Left lobe of liver (tissue), 2 donors: Measurements from ENCODE around the gene BRD8. TPM values are rescaled to one million over a fixed set of nuclear protein-coding genes. Genes with fewer than 3 reads are reported as not detected.
"Not testable (repeated sequence)": the region's sequence is repeated elsewhere in the genome, so short reads cannot be mapped to it uniquely, and the experiment has no call there.

Experiments used
- ATAC-seq: fragments of 200-7000 bp; cut with Tn5 transposase; one replicate; pipeline ENCODE4 v1.9.1; 2020; ENCODE audit warnings: mild to moderate bottlenecking, moderate library complexity
- DNase-seq: peaks from one replicate; pipeline ENCODE4 v3.0.0-alpha.2; 2020; ENCODE audit warnings: low spot score
- total RNA-seq: library from RNA; stranded (reverse); gene quantifications from one replicate; pipeline ENCODE4 v1.2.1, GENCODE V29; 2021
- donor health status: DM: no; HTN: no; CAD: no; lungs with moderate emphysema.
- donor health status: DM: no; HTN: yes; CAD: no.

The BRD8 gene, protein sequence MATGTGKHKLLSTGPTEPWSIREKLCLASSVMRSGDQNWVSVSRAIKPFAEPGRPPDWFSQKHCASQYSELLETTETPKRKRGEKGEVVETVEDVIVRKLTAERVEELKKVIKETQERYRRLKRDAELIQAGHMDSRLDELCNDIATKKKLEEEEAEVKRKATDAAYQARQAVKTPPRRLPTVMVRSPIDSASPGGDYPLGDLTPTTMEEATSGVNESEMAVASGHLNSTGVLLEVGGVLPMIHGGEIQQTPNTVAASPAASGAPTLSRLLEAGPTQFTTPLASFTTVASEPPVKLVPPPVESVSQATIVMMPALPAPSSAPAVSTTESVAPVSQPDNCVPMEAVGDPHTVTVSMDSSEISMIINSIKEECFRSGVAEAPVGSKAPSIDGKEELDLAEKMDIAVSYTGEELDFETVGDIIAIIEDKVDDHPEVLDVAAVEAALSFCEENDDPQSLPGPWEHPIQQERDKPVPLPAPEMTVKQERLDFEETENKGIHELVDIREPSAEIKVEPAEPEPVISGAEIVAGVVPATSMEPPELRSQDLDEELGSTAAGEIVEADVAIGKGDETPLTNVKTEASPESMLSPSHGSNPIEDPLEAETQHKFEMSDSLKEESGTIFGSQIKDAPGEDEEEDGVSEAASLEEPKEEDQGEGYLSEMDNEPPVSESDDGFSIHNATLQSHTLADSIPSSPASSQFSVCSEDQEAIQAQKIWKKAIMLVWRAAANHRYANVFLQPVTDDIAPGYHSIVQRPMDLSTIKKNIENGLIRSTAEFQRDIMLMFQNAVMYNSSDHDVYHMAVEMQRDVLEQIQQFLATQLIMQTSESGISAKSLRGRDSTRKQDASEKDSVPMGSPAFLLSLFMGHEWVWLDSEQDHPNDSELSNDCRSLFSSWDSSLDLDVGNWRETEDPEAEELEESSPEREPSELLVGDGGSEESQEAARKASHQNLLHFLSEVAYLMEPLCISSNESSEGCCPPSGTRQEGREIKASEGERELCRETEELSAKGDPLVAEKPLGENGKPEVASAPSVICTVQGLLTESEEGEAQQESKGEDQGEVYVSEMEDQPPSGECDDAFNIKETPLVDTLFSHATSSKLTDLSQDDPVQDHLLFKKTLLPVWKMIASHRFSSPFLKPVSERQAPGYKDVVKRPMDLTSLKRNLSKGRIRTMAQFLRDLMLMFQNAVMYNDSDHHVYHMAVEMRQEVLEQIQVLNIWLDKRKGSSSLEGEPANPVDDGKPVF
- total RNA-seq: 19.3 TPM

DNA sequence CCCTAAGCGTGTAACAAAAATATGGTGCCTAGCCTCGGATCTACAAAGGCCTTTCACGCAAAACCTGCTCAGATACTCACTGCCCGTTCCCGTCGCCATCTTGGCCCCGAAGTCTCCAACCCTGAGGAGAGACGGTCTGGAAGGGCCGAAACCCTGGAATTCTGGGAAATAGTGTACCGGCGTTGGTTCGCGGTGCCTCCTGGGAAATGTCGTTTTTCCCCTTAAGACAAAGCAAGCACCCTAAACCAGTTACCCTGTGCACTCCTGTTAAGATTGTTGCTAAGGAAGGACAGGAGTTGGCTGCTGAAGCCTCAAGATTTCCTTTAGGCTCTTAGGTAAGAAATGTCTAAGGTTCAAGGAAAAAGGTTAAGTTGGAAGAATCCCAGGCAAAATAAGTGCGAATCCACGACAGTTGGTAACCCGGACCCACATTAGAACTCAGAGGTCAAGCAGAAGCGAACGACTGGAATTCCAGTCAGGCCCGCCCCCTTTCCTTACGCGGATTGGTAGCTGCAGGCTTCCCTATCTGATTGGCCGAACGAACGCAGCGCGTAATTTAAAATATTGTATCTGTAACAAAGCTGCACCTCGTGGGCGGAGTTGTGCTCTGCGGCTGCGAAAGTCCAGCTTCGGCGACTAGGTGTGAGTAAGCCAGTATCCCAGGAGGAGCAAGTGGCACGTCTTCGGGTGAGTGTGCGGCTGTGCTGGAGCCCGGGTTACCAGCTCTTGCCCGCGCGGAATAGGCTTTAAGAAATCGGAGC is at the start of gene BRD8, which contains the start of gene KIF20A:
TSS of gene BRD8 (minus strand) at position 115 of the 761 bp plus-strand sequence. CDS start at position 99, 16 bp downstream.
TSS of gene KIF20A (plus strand) at position 597 of the 761 bp plus-strand sequence. CDS start 569 bp downstream, outside the sequence.
- DNase-seq: peak; percentile 97
- peak; percentile 94 for ATAC-seq

GRCh38 chr5:138226910-138227309 is 48.5 kb upstream of the BRD8 start:
- ATAC-seq: no peak
- no peak for DNase-seq

DNA sequence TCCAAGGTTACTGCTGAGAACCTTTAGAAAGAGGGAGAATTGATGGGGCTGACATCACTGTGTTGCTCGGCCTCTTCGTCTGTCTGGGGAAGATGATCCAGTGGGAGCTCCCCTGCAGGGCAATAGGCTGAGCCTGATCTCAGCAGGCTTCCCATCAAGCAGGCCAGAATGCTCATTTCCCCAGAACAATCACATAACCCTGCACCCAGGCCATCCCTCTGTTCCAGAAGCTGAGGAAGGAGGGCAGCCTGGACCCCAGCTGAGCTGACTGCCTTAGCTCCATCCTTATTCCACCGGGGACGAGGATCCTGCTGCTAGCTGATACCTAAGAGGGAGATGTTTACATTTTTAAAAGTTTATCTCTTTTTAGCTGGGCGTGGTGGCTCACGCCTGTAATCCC is 46.3 kb upstream of the BRD8 start:
- DNase-seq: no peak
- ATAC-seq: no peak

GRCh38 chr5:138223532-138223931 is 45.1 kb upstream of the BRD8 start:
- DNase-seq (no peak), ATAC-seq (no peak)

DNA sequence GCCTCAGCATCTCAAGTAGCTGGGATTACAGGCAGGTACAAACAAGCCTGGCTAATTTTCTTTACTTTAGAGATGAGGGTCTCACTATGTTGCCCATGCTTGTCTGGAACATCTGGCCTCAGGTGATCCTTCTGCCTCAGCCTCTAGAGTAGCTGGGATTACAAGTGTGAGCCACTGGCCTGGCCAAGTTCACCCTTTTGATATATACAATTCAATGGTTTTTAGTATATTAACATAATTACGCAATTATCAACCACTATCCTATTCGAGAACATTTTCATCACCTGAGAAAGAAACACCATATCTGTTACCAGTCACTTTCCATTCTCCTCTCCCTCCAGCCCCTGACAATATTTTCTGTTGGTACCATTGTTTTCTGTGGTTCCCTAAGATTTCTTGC is 38.4 kb upstream of the BRD8 start:
- DNase-seq: no peak

GRCh38 chr5:138213161-138214029 is 35.0 kb upstream of the BRD8 start, which contains the start of gene CDC23:
CDC23 (minus strand) TSS chr5:138213323; CDS start chr5:138213312, 11 bp downstream.
- DNase-seq: peak; percentile 91

More for the DNA sequence above, 38.4 kb upstream of the BRD8 start:
- no peak for ATAC-seq

DNA sequence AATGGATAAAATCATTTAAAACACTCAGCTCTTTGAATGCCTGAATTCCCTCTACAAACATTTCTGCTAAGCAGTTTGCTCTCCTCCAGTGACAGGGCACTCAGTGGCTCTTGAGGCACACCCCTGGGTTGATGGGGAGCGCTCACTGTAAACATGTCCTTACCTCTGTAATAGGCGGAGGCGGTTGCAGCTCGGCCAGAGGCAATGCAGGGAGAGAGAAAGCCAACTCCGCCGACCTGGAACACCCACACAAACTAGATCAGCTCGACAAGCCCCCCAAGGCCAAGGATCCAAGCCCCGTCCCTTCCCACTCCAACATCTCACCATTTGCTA is 34.4 kb upstream of the BRD8 start:
- no peak for DNase-seq
- peak; percentile 47 for ATAC-seq

More at GRCh38 chr5:138213161-138214029, 35.0 kb upstream of the BRD8 start, which contains the start of gene CDC23:
- ATAC-seq: peak; percentile 99

DNA sequence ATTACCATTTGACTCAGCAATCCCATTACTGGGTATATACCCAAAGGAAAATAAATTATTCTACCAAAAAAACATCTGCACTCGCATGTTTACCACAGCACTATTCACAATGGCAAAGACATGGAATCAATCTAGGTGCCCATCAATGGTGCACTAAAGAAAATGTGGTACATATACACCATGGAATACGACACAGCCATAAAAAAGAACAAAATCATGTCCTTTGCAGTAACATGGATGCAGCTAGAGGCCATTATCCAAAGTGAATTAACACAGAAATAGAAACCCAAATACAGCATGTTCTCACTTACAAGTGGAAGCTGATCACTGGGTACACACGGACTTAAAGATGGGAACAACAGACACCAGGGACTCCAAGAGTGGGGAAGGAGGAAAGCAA is 32.6 kb upstream of the BRD8 start:
- DNase-seq: no peak

GRCh38 chr5:138193859-138194258 is 15.4 kb upstream of the BRD8 start:
- not testable (repeated sequence) for ATAC-seq, DNase-seq

More for the DNA sequence above, 32.6 kb upstream of the BRD8 start:
- ATAC-seq: no peak

- ATAC-seq: no peak
- no peak for DNase-seq
These were observed 14.4 kb upstream of the BRD8 start for GRCh38 chr5:138192826-138193225.

DNA sequence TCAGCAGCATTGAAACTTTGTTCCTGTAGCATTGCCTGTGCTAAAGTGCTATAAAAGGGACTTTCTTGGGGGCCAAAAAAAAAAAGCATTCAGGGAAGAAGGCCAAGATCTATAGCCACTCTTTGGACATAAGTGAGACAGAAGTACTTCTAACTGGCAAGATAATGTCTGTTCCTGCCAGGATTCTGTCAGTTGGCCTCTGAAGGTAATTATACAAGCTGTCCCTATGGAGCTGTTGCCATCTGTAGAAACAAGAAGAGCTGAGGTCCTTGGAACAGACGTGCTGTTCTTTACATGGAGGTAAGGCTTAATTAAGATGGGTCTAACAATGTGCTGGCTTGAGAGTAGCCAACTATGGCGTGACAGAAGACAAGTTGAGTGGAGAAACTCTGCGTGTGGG is 10.2 kb upstream of the BRD8 start:
- ATAC-seq (no peak), DNase-seq (no peak)

DNA sequence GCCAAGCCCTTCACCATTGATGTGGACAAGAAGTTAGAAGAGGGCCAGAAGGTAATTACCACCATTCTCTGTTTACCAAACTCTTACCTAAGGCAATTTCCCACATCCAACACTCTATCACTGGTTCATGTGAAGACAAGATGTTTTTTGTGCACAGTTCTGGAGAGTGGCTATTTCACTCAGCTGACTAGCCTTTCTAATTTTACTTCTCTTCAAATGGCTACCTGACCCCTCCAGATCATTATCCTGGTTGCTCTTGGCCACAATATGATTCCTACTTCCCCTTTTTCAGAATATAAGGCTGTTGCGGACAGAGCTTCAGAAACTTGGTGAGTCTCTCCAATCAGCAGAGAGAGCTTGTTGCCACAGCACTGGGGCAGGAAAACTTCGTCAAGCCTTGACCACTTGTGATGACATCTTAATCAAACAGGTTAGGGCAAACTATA is 7.6 kb upstream of the BRD8 start:
- DNase-seq (no peak), ATAC-seq (no peak)

- DNase-seq (no peak), ATAC-seq (no peak)
These were observed 4.4 kb upstream of the BRD8 start for GRCh38 chr5:138182808-138183207.

DNA sequence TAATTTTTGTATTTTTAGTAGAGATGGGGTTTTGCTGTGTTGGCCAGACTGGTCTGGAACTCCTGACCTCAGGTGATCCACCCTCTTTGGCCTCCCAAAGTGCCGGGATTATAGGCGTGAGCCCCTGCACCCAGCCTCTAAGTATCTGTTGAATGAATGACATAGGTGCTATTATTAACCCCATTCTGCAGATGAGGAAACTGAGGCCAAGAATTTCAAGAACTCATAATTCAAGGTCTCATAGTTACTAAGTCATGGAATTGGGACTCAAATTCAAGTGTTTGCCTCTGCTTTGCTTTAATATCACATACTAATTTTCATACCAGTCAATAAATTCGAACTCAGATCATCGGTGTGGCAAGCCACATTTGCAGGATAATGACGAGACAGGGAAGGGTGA is 2.4 kb upstream of the BRD8 start:
- DNase-seq: no peak
- no peak for ATAC-seq

GRCh38 chr5:138180183-138180782 is 1.9 kb upstream of the BRD8 start:
- DNase-seq (no peak), ATAC-seq (peak; percentile 20)

DNA sequence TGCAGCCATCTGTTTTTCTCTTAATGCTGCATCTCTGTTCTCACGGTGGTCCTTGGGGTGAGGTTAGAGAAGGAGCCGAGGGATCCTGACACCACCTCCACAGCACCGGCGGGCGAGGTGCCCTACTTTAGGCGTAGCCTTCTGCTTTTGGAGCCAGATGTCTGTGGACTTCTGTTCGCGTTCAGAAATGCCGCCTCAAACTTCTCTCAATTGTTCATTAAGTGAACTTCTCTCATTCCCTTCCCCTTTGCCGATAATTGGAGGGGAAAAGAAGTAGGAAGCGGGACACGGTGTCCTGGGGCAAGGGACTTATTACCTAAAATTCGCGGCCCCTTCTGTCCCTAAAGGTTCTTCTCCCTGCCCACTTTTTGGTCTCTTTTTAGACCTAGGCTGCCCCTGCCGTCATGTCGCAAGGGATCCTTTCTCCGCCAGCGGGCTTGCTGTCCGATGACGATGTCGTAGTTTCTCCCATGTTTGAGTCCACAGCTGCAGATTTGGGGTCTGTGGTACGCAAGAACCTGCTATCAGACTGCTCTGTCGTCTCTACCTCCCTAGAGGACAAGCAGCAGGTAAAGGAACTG is 937 bp upstream of the BRD8 start:
- DNase-seq (no peak), ATAC-seq (no peak)

DNA sequence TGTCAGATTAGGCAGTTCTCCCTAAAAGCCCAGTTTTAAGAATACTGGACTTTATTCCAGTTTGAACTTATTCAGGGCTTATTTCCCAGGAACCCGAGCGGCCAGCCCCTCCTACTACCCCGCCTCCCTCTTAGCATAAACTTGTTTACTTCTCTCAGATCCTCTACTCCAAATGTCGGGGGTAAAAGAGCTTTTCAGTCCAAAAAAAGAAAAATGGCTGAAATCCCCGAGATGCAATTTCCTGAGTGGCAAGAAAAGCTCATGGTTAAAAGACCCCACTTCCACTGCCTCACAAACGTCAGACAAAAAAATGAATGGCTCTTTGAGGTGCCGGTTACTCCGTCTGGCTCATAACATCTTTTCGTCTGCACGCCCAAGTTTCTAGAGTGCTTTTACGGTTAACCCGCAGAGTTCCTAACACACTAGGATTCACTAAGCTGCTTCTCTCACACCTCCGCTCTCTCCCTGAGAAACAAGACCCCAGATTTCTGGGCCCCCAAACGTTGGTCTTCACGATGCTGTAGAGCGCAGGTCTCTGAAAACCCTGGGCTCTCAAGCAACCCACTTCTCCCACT is 402 bp downstream of the BRD8 start:
- DNase-seq: peak; percentile 63
- peak; percentile 73 for ATAC-seq

DNA sequence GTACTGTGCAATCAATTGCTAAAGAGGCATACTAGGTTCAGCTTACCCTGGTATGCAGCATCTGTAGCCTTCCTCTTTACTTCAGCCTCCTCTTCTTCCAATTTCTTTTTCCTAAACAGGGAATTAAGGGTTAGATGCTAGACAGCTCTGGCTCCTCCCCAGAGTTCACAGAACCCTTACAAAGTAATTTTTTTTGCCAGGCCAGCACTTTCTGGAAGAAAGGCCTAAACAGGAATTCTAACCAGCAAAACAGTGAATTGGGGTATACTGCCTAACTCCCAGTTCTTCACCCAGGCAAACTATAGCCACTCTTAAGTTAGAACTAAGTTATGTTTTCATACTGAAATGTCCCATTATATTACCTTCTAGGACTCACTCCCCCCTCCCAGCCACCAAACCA is 8.1 kb downstream of the BRD8 start:
- DNase-seq (no peak), ATAC-seq (no peak)
